Neural progenitor cell (in vitro differentiated cells): ENCODE data around the gene GNPTAB.

Experiments
- EZH2 ChIP-seq: fragments of 200-600 bp; sonication (generic); IDR thresholded peaks from 2 replicates; pipeline ENCODE4 v1.6.1; 2017; ENCODE audit warnings: antibody characterized with exemption, mild to moderate bottlenecking, moderate library complexity
- EZH2phosphoT487 ChIP-seq: fragments of 200-600 bp; sonication (generic); IDR thresholded peaks from 2 replicates; pipeline ENCODE4 v1.6.1; 2017; ENCODE audit warnings: antibody characterized with exemption
- TF ChIP-seq, protein P1 (sequence below): fragments of 200-600 bp; sonication (generic); IDR thresholded peaks from 2 replicates; pipeline ENCODE4 v1.5.1; 2017; ENCODE audit warnings: antibody characterized with exemption, mild to moderate bottlenecking

DNA sequence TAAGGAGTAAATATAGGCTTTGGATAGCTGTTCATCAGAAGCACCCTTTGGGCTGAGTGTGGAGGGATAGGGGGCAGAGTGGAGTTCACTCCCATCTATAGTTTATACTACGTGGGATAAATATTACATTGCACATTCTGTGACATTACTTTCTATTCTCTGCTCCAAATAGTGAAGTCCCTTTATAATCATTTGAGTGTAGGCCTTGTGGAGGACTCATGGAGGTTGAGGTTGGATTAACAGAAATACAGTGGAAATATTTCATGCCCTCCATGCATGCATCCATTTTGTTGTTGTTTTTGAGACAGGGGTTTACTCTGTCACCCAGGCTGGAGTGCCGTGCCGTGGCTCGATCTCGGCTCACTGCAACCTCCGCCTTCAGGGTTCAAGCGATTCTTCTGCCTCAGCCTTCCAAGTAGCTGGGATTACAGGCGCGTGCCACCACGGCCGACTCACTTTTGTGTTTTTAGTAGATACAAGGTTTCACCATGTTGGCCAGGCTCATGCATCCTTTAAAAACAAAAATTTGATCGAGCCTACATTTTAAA is 131.9 kb downstream of the GNPTAB start:
- TF ChIP-seq EZH2phosphoT487 = no peak
- TF ChIP-seq, protein P1, sequence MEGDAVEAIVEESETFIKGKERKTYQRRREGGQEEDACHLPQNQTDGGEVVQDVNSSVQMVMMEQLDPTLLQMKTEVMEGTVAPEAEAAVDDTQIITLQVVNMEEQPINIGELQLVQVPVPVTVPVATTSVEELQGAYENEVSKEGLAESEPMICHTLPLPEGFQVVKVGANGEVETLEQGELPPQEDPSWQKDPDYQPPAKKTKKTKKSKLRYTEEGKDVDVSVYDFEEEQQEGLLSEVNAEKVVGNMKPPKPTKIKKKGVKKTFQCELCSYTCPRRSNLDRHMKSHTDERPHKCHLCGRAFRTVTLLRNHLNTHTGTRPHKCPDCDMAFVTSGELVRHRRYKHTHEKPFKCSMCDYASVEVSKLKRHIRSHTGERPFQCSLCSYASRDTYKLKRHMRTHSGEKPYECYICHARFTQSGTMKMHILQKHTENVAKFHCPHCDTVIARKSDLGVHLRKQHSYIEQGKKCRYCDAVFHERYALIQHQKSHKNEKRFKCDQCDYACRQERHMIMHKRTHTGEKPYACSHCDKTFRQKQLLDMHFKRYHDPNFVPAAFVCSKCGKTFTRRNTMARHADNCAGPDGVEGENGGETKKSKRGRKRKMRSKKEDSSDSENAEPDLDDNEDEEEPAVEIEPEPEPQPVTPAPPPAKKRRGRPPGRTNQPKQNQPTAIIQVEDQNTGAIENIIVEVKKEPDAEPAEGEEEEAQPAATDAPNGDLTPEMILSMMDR = peak; percentile 9
- no peak for TF ChIP-seq EZH2
